ENCODE data around the gene TRIP12. TPM values are rescaled to one million over a fixed set of nuclear protein-coding genes. Genes with fewer than 3 reads are reported as not detected.

Gene TRIP12
- total and polyA plus RNA-seq, 2 experiments from 2014 or later: 21.5 to 133 TPM

DNA sequence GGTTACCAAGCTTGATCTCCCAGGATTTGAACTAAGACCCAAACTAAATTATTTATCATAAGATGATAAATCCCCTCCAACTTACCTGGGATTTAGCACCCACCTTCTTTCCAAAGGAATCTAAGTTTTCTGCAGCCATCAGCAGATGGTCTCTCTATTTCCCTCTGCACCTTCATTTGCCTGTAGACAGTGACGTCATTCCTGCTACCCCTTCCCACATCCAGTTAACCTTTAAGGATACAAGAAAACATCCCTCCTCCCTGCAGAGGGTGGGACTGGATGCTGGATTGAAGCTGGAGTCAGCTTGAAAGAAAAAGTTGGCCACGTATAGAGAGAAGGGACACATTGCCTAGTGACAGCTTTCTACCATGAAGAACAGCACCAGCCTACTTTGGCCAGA is 203.8 kb downstream of the TRIP12 start:
- H3K27ac ChIP-seq (ENCODE audit: low read depth): no peak overlapping the region
- no peak overlapping the region for H2AFZ ChIP-seq
- H3K27me3 ChIP-seq (ENCODE audit: insufficient read depth): peaks cover 21% of the 10 kb centered on the region
- H3K79me2 ChIP-seq (replicated peaks; ENCODE audit: insufficient read depth): no peaks in the 10 kb centered on the region
- no peaks in the 10 kb centered on the region; the same call in 1 of the 2 replicates for H3F3A ChIP-seq (replicated peaks; ENCODE audit: low read depth)
- no peaks in the 10 kb centered on the region; the same call in 2 of the 3 replicates for H3K9me3 Mint-ChIP-seq
- H3K36me3 ChIP-seq (ENCODE audit: insufficient read depth): no peaks in the 10 kb centered on the region
- H3K4me2 ChIP-seq: no peak overlapping the region
- DNase-seq (ENCODE audit: low spot score) (no peak), ATAC-seq (no peak)
- peaks cover 3% of the 10 kb centered on the region; the same call in 1 of the 2 replicates for H3K4me1 ChIP-seq (ENCODE audit: insufficient read depth)
- H3K9me2 ChIP-seq (ENCODE audit: insufficient read depth): no peaks in the 10 kb centered on the region
- H4K20me1 ChIP-seq (replicated peaks; ENCODE audit: insufficient read depth): no peaks in the 10 kb centered on the region
- no peak overlapping the region for H3K4me3 ChIP-seq
- peaks cover 9% of the 10 kb centered on the region for H3K4me1 Mint-ChIP-seq
- no peak overlapping the region for H3K4me3 Mint-ChIP-seq
- TF ChIP-seq STAT1 (IDR thresholded peaks at IDR 0.05; ENCODE audit: unreplicated experiment) (no peak), CREB1 (CRISPR knock-in tag; IDR thresholded peaks at IDR 0.05; ENCODE audit: low read depth) (no peak), ZNF331 (CRISPR knock-in tag; IDR thresholded peaks at IDR 0.05; ENCODE audit: low read depth) (no peak), POLR2AphosphoS5 (IDR thresholded peaks at IDR 0.05; ENCODE audit: low read depth) (no peak), CTCF (conservative IDR thresholded peaks at IDR 0.05; ENCODE audit: low read depth in 2 of 2) (no peak), ZNF114 (CRISPR knock-in tag; IDR thresholded peaks at IDR 0.05) (no peak), JUNB (IDR thresholded peaks at IDR 0.05; ENCODE audit: unreplicated experiment) (no peak), EZH2 (IDR thresholded peaks at IDR 0.05; ENCODE audit: low read depth, unreplicated experiment) (no peak), ETS1 (IDR thresholded peaks at IDR 0.05) (no peak), NANOG (IDR thresholded peaks at IDR 0.05; ENCODE audit: borderline replicate concordance) (no peak), EZH2phosphoT487 (IDR thresholded peaks at IDR 0.05; ENCODE audit: unreplicated experiment) (no peak)
- TF ChIP-seq, protein P1, sequence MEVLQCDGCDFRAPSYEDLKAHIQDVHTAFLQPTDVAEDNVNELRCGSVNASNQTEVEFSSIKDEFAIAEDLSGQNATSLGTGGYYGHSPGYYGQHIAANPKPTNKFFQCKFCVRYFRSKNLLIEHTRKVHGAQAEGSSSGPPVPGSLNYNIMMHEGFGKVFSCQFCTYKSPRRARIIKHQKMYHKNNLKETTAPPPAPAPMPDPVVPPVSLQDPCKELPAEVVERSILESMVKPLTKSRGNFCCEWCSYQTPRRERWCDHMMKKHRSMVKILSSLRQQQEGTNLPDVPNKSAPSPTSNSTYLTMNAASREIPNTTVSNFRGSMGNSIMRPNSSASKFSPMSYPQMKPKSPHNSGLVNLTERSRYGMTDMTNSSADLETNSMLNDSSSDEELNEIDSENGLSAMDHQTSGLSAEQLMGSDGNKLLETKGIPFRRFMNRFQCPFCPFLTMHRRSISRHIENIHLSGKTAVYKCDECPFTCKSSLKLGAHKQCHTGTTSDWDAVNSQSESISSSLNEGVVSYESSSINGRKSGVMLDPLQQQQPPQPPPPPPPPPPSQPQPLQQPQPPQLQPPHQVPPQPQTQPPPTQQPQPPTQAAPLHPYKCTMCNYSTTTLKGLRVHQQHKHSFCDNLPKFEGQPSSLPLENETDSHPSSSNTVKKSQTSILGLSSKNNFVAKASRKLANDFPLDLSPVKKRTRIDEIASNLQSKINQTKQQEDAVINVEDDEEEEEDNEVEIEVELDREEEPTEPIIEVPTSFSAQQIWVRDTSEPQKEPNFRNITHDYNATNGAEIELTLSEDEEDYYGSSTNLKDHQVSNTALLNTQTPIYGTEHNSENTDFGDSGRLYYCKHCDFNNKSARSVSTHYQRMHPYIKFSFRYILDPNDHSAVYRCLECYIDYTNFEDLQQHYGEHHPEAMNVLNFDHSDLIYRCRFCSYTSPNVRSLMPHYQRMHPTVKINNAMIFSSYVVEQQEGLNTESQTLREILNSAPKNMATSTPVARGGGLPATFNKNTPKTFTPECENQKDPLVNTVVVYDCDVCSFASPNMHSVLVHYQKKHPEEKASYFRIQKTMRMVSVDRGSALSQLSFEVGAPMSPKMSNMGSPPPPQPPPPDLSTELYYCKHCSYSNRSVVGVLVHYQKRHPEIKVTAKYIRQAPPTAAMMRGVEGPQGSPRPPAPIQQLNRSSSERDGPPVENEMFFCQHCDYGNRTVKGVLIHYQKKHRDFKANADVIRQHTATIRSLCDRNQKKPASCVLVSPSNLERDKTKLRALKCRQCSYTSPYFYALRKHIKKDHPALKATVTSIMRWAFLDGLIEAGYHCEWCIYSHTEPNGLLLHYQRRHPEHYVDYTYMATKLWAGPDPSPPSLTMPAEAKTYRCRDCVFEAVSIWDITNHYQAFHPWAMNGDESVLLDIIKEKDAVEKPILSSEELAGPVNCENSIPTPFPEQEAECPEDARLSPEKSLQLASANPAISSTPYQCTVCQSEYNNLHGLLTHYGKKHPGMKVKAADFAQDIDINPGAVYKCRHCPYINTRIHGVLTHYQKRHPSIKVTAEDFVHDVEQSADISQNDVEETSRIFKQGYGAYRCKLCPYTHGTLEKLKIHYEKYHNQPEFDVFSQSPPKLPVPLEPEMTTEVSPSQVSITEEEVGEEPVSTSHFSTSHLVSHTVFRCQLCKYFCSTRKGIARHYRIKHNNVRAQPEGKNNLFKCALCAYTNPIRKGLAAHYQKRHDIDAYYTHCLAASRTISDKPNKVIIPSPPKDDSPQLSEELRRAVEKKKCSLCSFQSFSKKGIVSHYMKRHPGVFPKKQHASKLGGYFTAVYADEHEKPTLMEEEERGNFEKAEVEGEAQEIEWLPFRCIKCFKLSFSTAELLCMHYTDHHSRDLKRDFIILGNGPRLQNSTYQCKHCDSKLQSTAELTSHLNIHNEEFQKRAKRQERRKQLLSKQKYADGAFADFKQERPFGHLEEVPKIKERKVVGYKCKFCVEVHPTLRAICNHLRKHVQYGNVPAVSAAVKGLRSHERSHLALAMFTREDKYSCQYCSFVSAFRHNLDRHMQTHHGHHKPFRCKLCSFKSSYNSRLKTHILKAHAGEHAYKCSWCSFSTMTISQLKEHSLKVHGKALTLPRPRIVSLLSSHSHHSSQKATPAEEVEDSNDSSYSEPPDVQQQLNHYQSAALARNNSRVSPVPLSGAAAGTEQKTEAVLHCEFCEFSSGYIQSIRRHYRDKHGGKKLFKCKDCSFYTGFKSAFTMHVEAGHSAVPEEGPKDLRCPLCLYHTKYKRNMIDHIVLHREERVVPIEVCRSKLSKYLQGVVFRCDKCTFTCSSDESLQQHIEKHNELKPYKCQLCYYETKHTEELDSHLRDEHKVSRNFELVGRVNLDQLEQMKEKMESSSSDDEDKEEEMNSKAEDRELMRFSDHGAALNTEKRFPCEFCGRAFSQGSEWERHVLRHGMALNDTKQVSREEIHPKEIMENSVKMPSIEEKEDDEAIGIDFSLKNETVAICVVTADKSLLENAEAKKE (CRISPR knock-in tag; IDR thresholded peaks at IDR 0.05): no peak
- TF ChIP-seq, protein P2, sequence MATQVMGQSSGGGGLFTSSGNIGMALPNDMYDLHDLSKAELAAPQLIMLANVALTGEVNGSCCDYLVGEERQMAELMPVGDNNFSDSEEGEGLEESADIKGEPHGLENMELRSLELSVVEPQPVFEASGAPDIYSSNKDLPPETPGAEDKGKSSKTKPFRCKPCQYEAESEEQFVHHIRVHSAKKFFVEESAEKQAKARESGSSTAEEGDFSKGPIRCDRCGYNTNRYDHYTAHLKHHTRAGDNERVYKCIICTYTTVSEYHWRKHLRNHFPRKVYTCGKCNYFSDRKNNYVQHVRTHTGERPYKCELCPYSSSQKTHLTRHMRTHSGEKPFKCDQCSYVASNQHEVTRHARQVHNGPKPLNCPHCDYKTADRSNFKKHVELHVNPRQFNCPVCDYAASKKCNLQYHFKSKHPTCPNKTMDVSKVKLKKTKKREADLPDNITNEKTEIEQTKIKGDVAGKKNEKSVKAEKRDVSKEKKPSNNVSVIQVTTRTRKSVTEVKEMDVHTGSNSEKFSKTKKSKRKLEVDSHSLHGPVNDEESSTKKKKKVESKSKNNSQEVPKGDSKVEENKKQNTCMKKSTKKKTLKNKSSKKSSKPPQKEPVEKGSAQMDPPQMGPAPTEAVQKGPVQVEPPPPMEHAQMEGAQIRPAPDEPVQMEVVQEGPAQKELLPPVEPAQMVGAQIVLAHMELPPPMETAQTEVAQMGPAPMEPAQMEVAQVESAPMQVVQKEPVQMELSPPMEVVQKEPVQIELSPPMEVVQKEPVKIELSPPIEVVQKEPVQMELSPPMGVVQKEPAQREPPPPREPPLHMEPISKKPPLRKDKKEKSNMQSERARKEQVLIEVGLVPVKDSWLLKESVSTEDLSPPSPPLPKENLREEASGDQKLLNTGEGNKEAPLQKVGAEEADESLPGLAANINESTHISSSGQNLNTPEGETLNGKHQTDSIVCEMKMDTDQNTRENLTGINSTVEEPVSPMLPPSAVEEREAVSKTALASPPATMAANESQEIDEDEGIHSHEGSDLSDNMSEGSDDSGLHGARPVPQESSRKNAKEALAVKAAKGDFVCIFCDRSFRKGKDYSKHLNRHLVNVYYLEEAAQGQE (IDR thresholded peaks at IDR 0.05; ENCODE audit: unreplicated experiment): no peak
- no peak overlapping the region for H3K27ac Mint-ChIP-seq
- H3K27me3 Mint-ChIP-seq (ENCODE audit: insufficient read depth, low read depth, poor library complexity): peaks cover 19% of the 10 kb centered on the region
- no peaks in the 10 kb centered on the region for H3K36me3 Mint-ChIP-seq (ENCODE audit: low read depth)

Data from GM23338 (cell line).